TTC549 (cell line): ENCODE data around the gene WRAP73.
"Not testable (repeated sequence)": the region's sequence is repeated elsewhere in the genome, so short reads cannot be mapped to it uniquely, and the experiment has no call there.

Experiments used
- FAIRE-seq: peaks from 2 replicates; lab custom pipeline; 2012; peaks lifted over from hg19 to GRCh38; lab: Jason Lieb, UNC

WRAP73 gene

GRCh38 chr1:3596663-3597598, 53.0 kb downstream of the WRAP73 start:
- FAIRE-seq = no peak

DNA sequence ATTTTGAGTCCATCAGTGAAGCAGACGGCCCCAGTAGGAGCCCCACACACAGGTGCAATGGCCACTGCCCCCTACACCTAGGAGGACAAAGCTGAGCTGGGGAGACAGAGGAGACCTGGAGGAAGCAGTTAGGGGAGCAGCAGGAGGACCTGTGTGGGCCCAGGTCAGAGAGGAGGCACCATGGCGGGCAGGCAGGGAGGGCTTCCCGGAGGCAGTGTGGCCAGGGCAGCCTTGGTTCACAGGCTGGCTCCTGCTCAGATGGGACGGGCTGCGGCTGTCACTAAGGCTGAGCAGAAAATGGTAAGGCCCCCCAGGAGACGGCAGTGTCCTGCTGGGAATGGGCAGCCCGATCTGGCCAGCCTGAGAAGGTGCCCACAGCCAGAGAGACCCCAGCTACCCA, 54.0 kb downstream of the WRAP73 start:
- no peak for FAIRE-seq

DNA sequence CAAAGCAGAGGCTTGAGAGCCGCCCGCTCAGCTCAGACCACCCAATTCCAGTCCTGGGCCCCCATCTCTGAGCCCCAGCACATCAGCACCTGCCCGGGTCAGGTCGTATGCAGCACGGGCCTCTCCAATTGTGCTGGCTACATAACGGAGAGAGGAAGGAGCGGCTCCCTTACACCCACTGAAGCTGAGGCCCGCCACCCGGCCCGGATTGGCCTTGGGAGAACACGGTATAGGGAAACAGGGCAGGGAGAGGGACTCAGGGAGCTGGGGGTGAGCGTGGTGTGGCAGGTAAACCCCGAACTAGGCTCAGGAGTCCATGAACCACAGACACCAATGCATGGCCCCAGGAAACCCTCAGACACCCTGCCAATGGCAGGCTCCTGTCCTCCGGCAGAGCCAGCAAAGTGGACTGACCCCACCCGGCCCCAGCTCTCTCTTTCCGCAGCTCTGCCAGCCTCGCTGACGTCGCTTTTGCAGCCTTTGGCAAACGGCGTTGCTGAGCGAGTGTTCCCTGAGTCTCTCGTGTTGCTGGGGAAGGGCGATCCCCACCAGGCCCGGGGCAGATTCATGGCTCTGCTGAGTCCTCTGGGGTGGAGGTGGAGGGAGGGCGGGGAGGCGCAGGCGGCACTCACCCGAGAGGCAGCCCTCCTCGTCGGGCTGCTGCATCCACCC, 55.1 kb downstream of the WRAP73 start:
- no peak for FAIRE-seq

DNA sequence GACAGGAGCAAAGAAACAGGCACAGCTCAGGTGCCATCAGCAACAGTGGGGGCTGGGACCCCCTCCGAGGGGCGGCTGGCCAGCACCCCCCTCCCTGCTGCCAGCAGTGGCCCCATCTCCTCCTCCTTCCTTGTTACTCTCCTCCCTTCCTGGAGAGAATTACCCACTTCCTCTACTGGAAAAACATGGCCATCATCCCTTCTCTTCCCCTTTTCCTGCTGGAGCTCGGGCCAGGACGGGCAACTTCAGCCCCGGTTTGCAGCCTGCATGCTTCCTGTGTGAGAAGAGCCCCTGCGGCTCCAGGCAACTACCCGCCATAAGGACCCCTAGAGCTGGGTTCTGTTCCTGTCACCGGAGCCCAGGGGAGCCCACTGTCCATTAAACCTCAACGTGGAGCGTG, 56.2 kb downstream of the WRAP73 start:
- FAIRE-seq = no peak

GRCh38 chr1:3593334-3593733, 56.6 kb downstream of the WRAP73 start:
- no peak for FAIRE-seq

- no peak for FAIRE-seq
Observed at GRCh38 chr1:3590951-3591865, 58.7 kb downstream of the WRAP73 start.

DNA sequence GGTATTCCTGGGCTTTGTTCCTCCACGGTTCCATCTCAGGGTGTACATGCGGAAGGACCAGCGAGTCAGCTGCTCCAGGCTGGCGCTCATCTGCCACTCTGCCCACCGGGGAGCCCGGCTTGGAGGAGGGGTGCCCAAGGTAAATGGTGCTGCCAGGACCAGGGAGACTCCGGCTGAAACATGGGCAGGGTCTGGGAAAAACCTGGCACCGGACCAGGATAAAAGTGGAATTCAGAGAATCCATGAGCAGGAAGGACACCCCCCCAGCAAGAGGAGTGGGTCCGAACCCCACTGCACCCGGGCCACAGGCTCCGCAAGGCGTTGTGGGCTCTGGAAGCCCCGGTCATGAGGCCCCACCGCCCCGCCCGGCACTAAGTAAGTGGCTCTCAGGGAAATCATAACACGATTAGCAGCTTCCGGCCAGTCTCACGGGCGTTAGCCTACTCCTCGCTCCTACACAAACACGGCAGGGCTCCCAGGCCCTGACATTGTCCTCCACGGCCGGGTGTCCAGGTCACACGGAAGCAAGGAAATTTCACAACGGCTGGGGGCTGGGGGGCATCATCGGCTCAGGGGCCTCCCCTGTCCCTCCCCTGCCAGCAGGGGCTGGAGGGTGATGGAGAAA, 59.7 kb downstream of the WRAP73 start:
- no peak for FAIRE-seq

DNA sequence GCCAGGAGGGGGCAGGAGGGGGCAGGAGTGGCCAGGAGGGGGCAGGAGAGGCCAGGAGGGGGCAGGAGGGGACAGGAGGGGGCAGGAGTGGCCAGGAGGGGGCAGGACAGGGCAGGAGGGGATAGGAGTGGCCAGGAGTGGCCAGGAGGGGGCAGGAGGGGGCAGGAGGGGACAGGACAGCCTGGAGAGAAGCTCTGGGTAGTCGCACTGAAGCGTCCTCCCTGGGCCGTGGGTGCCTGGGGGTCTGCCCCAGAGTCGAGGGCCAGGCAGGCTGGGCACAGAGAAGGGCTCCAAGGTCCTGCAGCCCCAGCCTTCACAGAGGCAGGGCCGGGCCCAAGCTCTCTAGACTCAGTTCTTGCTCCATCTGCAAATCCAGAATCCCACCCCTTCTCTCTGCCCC, 61.5 kb downstream of the WRAP73 start:
- FAIRE-seq = no peak

DNA sequence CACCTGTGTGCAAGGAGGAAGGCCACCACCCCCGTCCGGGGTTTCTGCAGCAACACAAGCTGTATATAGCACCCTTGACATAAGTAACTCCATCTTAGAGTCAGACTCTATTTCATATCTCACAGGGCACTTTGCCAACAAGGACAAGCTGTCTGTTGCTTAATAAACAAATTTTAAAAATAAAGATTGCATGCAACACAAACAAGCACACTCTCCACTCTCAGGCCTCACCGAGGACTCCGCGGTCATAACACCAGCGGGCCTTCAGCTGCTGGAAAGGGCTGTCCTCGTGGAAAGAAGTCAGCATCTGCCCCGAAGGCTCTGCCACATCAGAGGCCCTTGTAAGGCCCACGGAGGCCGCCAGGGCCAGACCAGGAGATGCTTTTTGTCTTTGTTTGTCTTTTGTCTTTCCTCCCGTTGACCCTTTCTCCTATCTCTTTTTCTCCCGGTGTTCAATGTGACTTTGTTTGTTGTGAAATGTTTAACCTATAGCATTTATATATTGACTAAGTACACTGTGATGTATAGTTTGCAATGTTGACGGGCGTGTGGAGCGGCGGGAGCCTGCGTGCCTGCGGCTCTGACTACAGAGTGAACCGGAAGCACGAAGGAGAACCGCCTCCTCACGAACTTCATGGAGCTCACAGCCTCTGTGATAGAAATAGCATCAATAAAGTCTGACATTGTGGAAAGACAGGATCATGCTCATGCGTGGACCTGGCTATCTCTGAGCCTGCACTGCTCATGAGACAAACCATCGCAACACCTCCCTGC, 62.7 kb downstream of the WRAP73 start:
- FAIRE-seq = no peak

- no peak for FAIRE-seq
Observed at GRCh38 chr1:3585940-3586568, 63.8 kb downstream of the WRAP73 start.

DNA sequence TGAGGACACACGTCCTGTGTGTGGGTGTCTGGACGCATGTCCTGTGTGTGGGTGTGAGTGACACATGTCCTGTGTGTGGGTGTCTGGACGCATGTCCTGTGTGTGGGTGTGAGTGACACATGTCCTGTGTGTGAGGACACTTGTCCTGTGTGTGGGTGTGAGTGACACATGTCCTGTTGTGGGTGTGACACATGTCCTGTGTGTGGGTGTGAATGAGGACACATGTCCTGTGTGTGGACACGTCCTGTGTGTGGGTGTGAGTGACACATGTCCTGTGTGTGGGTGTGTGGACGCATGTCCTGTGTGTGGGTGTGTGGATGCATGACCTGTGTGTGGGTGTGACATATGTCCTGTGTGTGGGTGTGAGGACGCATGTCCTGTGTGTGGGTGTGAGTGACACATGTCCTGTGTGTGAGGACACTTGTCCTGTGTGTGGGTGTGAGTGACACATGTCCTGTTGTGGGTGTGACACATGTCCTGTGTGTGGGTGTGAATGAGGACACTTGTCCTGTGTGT, 64.5 kb downstream of the WRAP73 start:
- FAIRE-seq = not testable (repeated sequence)

- FAIRE-seq = no peak
Observed at GRCh38 chr1:3584915-3585314, 65.0 kb downstream of the WRAP73 start.

- FAIRE-seq = not testable (repeated sequence)
Observed at GRCh38 chr1:3583751-3584150, 66.2 kb downstream of the WRAP73 start.

DNA sequence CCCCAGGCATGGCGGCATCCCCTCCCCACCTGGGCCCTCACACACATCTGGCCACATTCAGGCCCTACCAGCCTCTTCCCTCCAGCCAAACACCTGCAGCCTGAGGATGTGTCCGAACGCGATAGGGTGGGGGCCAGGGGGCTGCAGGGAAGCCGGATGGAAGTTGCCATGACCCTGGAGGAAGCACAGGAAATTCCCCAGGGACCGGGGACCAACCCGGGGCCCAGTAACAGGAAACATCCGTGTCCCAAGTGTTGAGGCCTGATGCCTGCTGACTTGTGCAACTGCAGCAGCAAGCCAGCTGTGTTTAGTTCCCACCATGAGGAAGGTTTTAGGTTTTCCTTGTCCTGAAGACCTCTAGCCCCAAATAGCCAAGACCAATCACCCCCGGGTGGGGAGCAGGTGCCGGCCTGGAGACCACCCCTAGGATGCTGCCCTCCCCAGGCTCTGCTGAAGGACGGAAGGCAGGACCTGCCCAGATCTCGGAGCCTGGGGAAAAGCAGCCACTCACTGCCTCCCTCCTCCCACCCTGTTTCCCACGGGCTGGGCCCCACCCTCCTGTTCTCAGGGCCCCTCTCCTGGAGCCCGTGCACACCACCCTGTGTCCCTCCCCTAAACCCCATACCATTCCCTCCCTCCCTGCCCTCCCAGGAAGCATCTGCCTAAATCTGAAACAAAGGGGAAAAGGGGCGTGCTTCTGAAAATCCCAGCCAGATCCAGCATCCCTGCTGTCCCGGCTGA, 68.4 kb downstream of the WRAP73 start:
- no peak for FAIRE-seq
